GM11168 (cell line): Measurements from ENCODE around the gene GNB3.

ENCODE experiments used
- in situ Hi-C: fragments of 300-500 bp; cut with MboI; formaldehyde crosslinking; loops from one replicate; pipeline ENCODE4 v1.12.0; 2022; ENCODE audit warnings: low sequenced_read_pairs; ENCODE audit not compliant: unreplicated experiment

Gene GNB3

DNA sequence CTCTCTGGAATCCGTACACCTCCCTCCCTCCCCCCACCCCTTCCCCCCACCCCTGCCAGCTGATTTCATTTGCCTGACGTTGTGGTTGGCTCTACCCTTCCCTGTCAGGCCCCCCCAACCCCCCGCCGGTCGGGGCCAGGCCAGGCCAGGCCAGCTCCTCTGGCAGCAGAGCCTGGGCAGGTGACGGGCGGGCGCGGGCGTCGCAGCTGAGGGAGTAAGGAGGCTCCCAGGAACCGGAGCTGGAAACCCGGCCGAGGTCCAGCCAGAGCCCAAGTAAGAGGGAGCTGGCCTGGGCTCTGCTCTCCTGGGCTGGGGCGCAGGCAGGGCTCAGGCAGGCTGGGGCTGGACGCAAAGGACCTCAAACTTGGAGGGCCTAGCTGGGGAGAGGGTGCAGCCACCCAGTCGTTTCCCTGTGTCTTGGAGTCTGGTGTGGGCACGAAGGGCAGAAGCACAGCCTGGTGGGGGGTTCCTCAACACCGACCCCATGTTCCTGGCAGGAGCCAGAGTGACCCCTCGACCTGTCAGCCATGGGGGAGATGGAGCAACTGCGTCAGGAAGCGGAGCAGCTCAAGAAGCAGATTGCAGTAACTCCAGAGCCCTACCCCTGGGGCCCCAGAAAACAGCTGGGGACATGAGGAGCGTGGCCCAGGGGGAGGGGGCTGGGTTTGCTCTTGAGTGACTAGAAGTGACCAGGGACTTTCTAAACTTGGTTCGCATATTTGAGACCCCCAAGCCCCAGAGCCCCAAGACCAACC lies at the start of gene GNB3:
TSS of gene GNB3 (plus strand) at position 165 of the 755 bp plus-strand sequence. CDS start at position 528, 363 bp downstream.
- in situ Hi-C loops, result no loop called here

- in situ Hi-C loops, result no loop called here
Measured at GRCh38 chr12:6791931-6792520, 48.7 kb upstream of the GNB3 start.

DNA sequence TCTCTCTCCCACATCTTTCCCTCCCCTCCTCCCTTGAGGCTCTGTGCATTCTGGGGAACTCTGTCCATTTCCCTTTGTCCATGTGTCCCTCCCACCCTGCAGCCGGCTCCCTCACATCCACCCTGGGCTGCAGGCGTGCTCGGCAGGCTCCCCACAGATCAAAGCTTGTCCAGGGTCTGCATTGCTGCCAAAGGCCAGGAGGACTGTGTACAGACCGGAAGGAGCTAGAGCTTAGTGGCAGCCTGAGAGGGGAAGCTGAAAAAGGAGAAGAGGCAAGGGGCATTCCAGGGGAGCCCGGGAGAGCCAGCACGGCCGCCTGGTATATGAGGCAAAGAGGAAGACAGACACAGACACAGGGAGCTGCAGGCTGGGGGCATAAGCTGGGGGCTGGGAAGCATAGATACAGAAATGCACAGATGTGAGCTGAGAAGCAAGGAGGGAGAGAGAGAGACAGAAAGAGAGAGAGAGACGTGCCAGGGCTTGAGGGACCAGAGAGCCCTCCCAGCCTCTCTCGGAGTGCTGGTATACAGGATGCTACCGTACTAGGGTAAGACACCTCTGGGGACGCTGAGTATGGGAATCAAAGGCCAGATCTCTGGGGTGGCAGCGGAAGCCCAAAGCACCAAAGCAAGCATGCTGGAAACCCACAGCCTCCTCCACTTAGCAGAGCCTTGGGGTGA lies 48.1 kb upstream of the GNB3 start:
- in situ Hi-C loops, result no loop called here

DNA sequence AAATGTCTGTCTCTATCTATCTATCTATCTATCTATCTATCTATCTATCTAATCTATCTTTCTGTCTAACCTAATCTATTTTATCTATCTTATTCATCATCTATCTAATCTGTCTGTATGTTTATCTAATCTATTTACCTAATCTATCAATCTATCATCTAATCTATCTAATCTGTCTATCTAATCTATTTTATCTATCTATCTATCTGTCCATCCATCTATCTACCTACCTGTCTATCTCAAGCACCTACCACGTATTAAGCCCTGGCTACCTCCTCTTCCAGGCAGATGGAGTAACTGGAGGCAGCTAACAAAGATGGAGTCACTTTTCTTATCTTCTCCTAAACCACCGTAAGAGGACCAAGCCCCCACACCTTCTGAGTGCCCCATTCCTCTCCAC lies 45.6 kb upstream of the GNB3 start:
- in situ Hi-C loops, result no loop called here

DNA sequence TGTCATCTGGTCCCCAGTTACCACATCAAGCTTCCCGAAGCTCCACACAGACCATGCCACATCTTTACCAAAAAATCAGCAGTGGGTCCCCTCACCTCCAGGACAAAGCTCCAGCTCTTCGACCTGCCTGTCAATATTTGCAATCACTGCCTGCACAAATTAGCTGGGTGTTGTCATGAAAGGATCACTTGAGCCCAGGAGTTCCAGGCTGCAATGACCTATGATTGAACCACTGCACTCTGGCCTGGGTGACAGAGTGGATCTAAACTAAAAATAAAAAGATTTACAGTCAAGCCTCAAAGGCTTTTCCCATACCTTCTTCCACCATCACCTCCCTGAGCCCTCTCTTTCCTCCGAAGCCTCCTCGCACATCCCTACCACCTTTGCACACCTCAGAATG lies 44.1 kb upstream of the GNB3 start:
- in situ Hi-C loops, result no loop called here

GRCh38 chr12:6799147-6799546 lies 41.6 kb upstream of the GNB3 start:
- in situ Hi-C loops, result no loop called here

- in situ Hi-C loops, result no loop called here
Measured at GRCh38 chr12:6807170-6807569, 33.6 kb upstream of the GNB3 start.

GRCh38 chr12:6809056-6809455 lies 31.7 kb upstream of the GNB3 start:
- in situ Hi-C loops, result no loop called here

- in situ Hi-C loops, result loop anchor here (5.0 kb wide), 1 partner anchor 58 kb away; the partner anchor contains the start of gene MLF2
Measured at GRCh38 chr12:6810758-6811157, 30.0 kb upstream of the GNB3 start.

- in situ Hi-C loops, result loop anchor here (5.0 kb wide), 1 partner anchor 61 kb away; the partner anchor contains the start of gene MLF2
Measured at GRCh38 chr12:6813363-6813762, 27.4 kb upstream of the GNB3 start.

GRCh38 chr12:6816598-6816997 lies 24.1 kb upstream of the GNB3 start:
- in situ Hi-C loops, result no loop called here

- in situ Hi-C loops, result no loop called here
Measured at GRCh38 chr12:6817098-6817497, 23.6 kb upstream of the GNB3 start.

GRCh38 chr12:6817662-6818157 lies 23.0 kb upstream of the GNB3 start:
- in situ Hi-C loops, result no loop called here

- in situ Hi-C loops, result no loop called here
Measured at GRCh38 chr12:6818222-6818621, 22.5 kb upstream of the GNB3 start.

GRCh38 chr12:6818645-6819044 lies 22.1 kb upstream of the GNB3 start:
- in situ Hi-C loops, result no loop called here

GRCh38 chr12:6819106-6820030 lies 21.4 kb upstream of the GNB3 start:
- in situ Hi-C loops, result no loop called here

DNA sequence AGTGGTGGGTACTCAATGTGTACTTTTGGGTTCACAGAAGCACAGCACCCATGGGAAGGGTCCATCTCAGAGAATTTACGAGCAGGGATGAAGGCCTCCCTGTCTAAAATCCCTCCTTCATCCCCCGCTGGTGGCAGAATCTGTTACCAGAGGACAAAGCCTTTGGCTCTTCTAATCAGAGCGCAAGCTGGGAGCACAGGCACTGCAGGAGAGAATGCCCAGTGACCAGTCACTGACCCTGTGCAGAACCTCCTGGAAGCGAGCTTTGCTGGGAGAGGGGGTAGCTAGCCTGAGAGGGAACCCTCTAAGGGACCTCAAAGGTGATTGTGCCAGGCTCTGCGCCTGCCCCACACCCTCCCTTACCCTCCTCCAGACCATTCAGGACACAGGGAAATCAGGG lies 20.6 kb upstream of the GNB3 start:
- in situ Hi-C loops, result no loop called here

GRCh38 chr12:6821591-6822425 lies 18.9 kb upstream of the GNB3 start, which contains the start of gene GPR162:
GPR162 (plus strand) TSS chr12:6821821; CDS start chr12:6823899, 2,078 bp downstream.
- in situ Hi-C loops, result no loop called here
